HG03460 (cell line): ENCODE measurements around the gene USP17L10.
"Not testable (repeated sequence)": the region's sequence is repeated elsewhere in the genome, so short reads cannot be mapped to it uniquely, and the experiment has no call there.

ENCODE experiments used
- ATAC-seq: cut with Tn5 transposase; IDR thresholded peaks from one replicate; pipeline ENCODE4 v1.9.1; 2021; ENCODE audit not compliant: unreplicated experiment

USP17L10 gene

GRCh38 chr4:9210357-9210756 lies at the start of gene USP17L10:
USP17L10 (plus strand) TSS chr4:9210657; CDS start chr4:9210657, 0 bp downstream.
- ATAC-seq: not testable (repeated sequence)

GRCh38 chr4:9165990-9166389 lies 44.5 kb upstream of the USP17L10 start:
- ATAC-seq: not testable (repeated sequence)

- ATAC-seq: not testable (repeated sequence)
Measured at GRCh38 chr4:9169791-9170459, 40.5 kb upstream of the USP17L10 start, which contains the start of gene FAM90A26. FAM90A26 (plus strand) TSS chr4:9170409; CDS start chr4:9173173, 2,764 bp downstream.

- not testable (repeated sequence) for ATAC-seq
Measured at GRCh38 chr4:9214701-9215100, 4.2 kb downstream of the USP17L10 start.

- ATAC-seq: not testable (repeated sequence)
Measured at GRCh38 chr4:9215105-9215504, 4.6 kb downstream of the USP17L10 start, which contains the start of gene USP17L11. USP17L11 (plus strand) TSS chr4:9215405; CDS start chr4:9215405, 0 bp downstream.

- ATAC-seq: not testable (repeated sequence)
Measured at GRCh38 chr4:9219852-9220251, 9.4 kb downstream of the USP17L10 start, which contains the start of gene USP17L12. USP17L12 (plus strand) TSS chr4:9220152; CDS start chr4:9220152, 0 bp downstream.

GRCh38 chr4:9224596-9224995 lies 14.1 kb downstream of the USP17L10 start, which contains the start of gene USP17L13:
USP17L13 (plus strand) TSS chr4:9224896; CDS start chr4:9224896, 0 bp downstream.
- not testable (repeated sequence) for ATAC-seq

- ATAC-seq: not testable (repeated sequence)
Measured at GRCh38 chr4:9230249-9230648, 19.8 kb downstream of the USP17L10 start.

GRCh38 chr4:9234085-9234484 lies 23.6 kb downstream of the USP17L10 start, which contains the start of gene USP17L15:
USP17L15 (plus strand) TSS chr4:9234385; CDS start chr4:9234385, 0 bp downstream.
- not testable (repeated sequence) for ATAC-seq

- not testable (repeated sequence) for ATAC-seq
Measured at GRCh38 chr4:9238461-9238860, 28.0 kb downstream of the USP17L10 start.

GRCh38 chr4:9243579-9243978 lies 33.1 kb downstream of the USP17L10 start, which contains the start of gene USP17L17:
USP17L17 (plus strand) TSS chr4:9243879; CDS start chr4:9243879, 0 bp downstream.
- not testable (repeated sequence) for ATAC-seq

GRCh38 chr4:9247953-9248680 lies 37.7 kb downstream of the USP17L10 start, which contains the start of gene USP17L18:
USP17L18 (plus strand) TSS chr4:9248630; CDS start chr4:9248630, 0 bp downstream.
- ATAC-seq: not testable (repeated sequence)

GRCh38 chr4:9253078-9253477 lies 42.6 kb downstream of the USP17L10 start, which contains the start of gene USP17L19:
USP17L19 (plus strand) TSS chr4:9253378; CDS start chr4:9253378, 0 bp downstream.
- ATAC-seq: not testable (repeated sequence)

- not testable (repeated sequence) for ATAC-seq
Measured at GRCh38 chr4:9257824-9258223, 47.4 kb downstream of the USP17L10 start, which contains the start of gene USP17L20. USP17L20 (plus strand) TSS chr4:9258124; CDS start chr4:9258124, 0 bp downstream.
